H9 (cell line): ENCODE measurements around the gene COL4A6. TPM values are rescaled to one million over a fixed set of nuclear protein-coding genes. Genes with fewer than 3 reads are reported as not detected.
"Not testable (repeated sequence)": the region's sequence is repeated elsewhere in the genome, so short reads cannot be mapped to it uniquely, and the experiment has no call there.

ENCODE experiments used
- DNase-seq: peaks from one replicate; pipeline ENCODE4 v3.0.0-alpha.2; 2017
- H2AFZ ChIP-seq: one replicate; pipeline ENCODE4 v1.6.1; 2013; ENCODE audit warnings: mild to moderate bottlenecking, low read length, control low read depth, moderate library complexity
- H2AK5ac ChIP-seq: 2 replicates; pipeline ENCODE4 v1.6.1; 2013; ENCODE audit warnings: low read length, control low read depth, mixed read lengths; ENCODE audit not compliant: insufficient read length
- H2BK120ac ChIP-seq: one replicate; pipeline ENCODE4 v1.6.1; 2013; ENCODE audit warnings: low read depth, mild to moderate bottlenecking, low read length, control low read depth, inconsistent platforms; ENCODE audit not compliant: poor library complexity, severe bottlenecking
- H2BK12ac ChIP-seq: 2 replicates; pipeline ENCODE4 v1.6.1; 2013; ENCODE audit warnings: low read length, control low read depth, mixed read lengths, low read depth; ENCODE audit not compliant: insufficient read length
- H2BK15ac ChIP-seq: 2 replicates; pipeline ENCODE4 v1.6.1; 2013; ENCODE audit warnings: low read depth, low read length, control low read depth
- H2BK20ac ChIP-seq: one replicate; pipeline ENCODE4 v1.6.1; 2013; ENCODE audit warnings: low read depth, mild to moderate bottlenecking, low read length, control low read depth, inconsistent platforms; ENCODE audit not compliant: poor library complexity, severe bottlenecking
- H2BK5ac ChIP-seq: 2 replicates; pipeline ENCODE4 v1.6.1; 2013; ENCODE audit warnings: low read length, control low read depth, mixed read lengths; ENCODE audit not compliant: insufficient read length
- H3K14ac ChIP-seq: 2 replicates; pipeline ENCODE4 v1.6.1; 2013; ENCODE audit warnings: low read length, control low read depth; ENCODE audit not compliant: insufficient read depth
- H3K18ac ChIP-seq: 2 replicates; pipeline ENCODE4 v1.6.1; 2013; ENCODE audit warnings: low read depth, mild to moderate bottlenecking, mixed read lengths, low read length, control low read depth; ENCODE audit not compliant: insufficient read length
- H3K23ac ChIP-seq: 2 replicates; pipeline ENCODE4 v1.6.1; 2013; ENCODE audit warnings: low read length, control low read depth, mixed read lengths, low read depth; ENCODE audit not compliant: insufficient read length
- H3K23me2 ChIP-seq: 2 replicates; pipeline ENCODE4 v1.6.1; 2013; ENCODE audit warnings: low read depth, mild to moderate bottlenecking, mixed read lengths, low read length, control low read depth; ENCODE audit not compliant: insufficient read length, poor library complexity, severe bottlenecking
- H3K27ac ChIP-seq: 2 replicates; pipeline ENCODE4 v1.5.1; 2013; ENCODE audit warnings: low read length, control low read depth, mixed read lengths, low read depth; ENCODE audit not compliant: insufficient read length
- H3K27me3 ChIP-seq: 2 replicates; pipeline ENCODE4 v1.6.1; 2013; ENCODE audit warnings: low read length, control low read depth, inconsistent platforms; ENCODE audit not compliant: insufficient read depth
- H3K4ac ChIP-seq: 2 replicates; pipeline ENCODE4 v1.6.1; 2013; ENCODE audit warnings: low read depth, mild to moderate bottlenecking, control low read depth, inconsistent platforms, low read length, moderate library complexity
- H3K4me1 ChIP-seq: 2 replicates; pipeline ENCODE4 v1.6.1; 2013; ENCODE audit warnings: low read length, control low read depth, inconsistent platforms; ENCODE audit not compliant: insufficient read depth
- H3K4me2 ChIP-seq: 2 replicates; pipeline ENCODE4 v1.6.1; 2013; ENCODE audit warnings: low read length, control low read depth, mixed read lengths; ENCODE audit not compliant: insufficient read length, insufficient read depth
- H3K56ac ChIP-seq: 2 replicates; pipeline ENCODE4 v1.6.1; 2013; ENCODE audit warnings: low read depth, mild to moderate bottlenecking, mixed read lengths, low read length, control low read depth; ENCODE audit not compliant: insufficient read length
- H3K79me1 ChIP-seq: 2 replicates; pipeline ENCODE4 v1.6.1; 2013; ENCODE audit warnings: low read depth, mild to moderate bottlenecking, moderate library complexity, low read length, control low read depth, inconsistent platforms; ENCODE audit not compliant: insufficient read depth, poor library complexity, severe bottlenecking
- H3K79me2 ChIP-seq: 2 replicates; pipeline ENCODE4 v1.6.1; 2013; ENCODE audit warnings: low read length, control low read depth, inconsistent platforms; ENCODE audit not compliant: insufficient read depth
- H3K9ac ChIP-seq: 2 replicates; pipeline ENCODE4 v1.6.1; 2013; ENCODE audit warnings: low read length, control low read depth, mixed read lengths; ENCODE audit not compliant: insufficient read length; ENCODE audit errors: extremely low read depth
- H3K9me3 ChIP-seq: one replicate; pipeline ENCODE4 v1.6.1; 2013; ENCODE audit warnings: low read depth, low read length, inconsistent platforms; ENCODE audit not compliant: control insufficient read depth
- H3T11ph ChIP-seq: one replicate; pipeline ENCODE4 v1.6.1; 2013; ENCODE audit warnings: mild to moderate bottlenecking, low read length, control low read depth, inconsistent platforms
- H4K20me1 ChIP-seq: one replicate; pipeline ENCODE4 v1.6.1; 2013; ENCODE audit not compliant: control insufficient read depth, insufficient read length, insufficient read depth
- H4K5ac ChIP-seq: 2 replicates; pipeline ENCODE4 v1.6.1; 2013; ENCODE audit warnings: low read depth, mild to moderate bottlenecking, mixed read lengths, low read length, control low read depth; ENCODE audit not compliant: insufficient read length
- H4K8ac ChIP-seq: replicated peaks from 2 replicates; pipeline ENCODE4 v1.6.1; 2013; ENCODE audit warnings: low read length, control low read depth, mixed read lengths, low read depth; ENCODE audit not compliant: insufficient read length
- H4K91ac ChIP-seq: 2 replicates; pipeline ENCODE4 v1.6.1; 2013; ENCODE audit warnings: low read depth, mild to moderate bottlenecking, moderate library complexity, mixed read lengths, low read length, control low read depth; ENCODE audit not compliant: insufficient read length
- H3K27ac Mint-ChIP-seq, 3 experiments: 2 replicates in 2 of 3; 3 replicates in 1 of 3; pipeline ENCODE4 v1.8.0; 2020 to 2021; ENCODE audit warnings: mixed read lengths in 3 of 3, mild to moderate bottlenecking in 1 of 3, moderate library complexity in 1 of 3
- H3K27me3 Mint-ChIP-seq: 2 replicates; pipeline ENCODE4 v1.8.0; 2021; ENCODE audit warnings: low read depth, mild to moderate bottlenecking, moderate library complexity, mixed read lengths
- H3K36me3 Mint-ChIP-seq, 3 experiments: 2 replicates in 2 of 3; 3 replicates in 1 of 3; pipeline ENCODE4 v1.8.0; 2020 to 2021; ENCODE audit warnings: low read depth in 3 of 3, mixed read lengths in 3 of 3; ENCODE audit not compliant: insufficient read depth in 1 of 3
- H3K4me1 Mint-ChIP-seq, 2 experiments: 2 replicates each; pipeline ENCODE4 v1.8.0; 2020; ENCODE audit warnings: mixed read lengths in 2 of 2
- H3K4me3 Mint-ChIP-seq, 2 experiments: 2 replicates in 1 of 2; 3 replicates in 1 of 2; pipeline ENCODE4 v1.8.0; 2020 to 2021; ENCODE audit warnings: mild to moderate bottlenecking in 2 of 2, mixed read lengths in 2 of 2, moderate library complexity in 1 of 2
- H3K9me3 Mint-ChIP-seq, 2 experiments: 2 replicates in 1 of 2; 3 replicates in 1 of 2; pipeline ENCODE4 v1.8.0; 2020; ENCODE audit warnings: mild to moderate bottlenecking in 2 of 2, mixed read lengths in 2 of 2, moderate library complexity in 1 of 2
- CTCF ChIP-seq: fragments of 200-600 bp; sonication (generic); conservative IDR thresholded peaks from 3 replicates; pipeline ENCODE4 v1.8.0; 2021; ENCODE audit warnings: antibody characterized with exemption, mild to moderate bottlenecking
- WGBS: extraction: QIAGEN DNeasy Blood & Tissue Kit; methylation state at CpG from one replicate; pipeline ENCODE4 v1.1.7; 2013; ENCODE audit warnings: missing lambda C conversion rate, low lambda C conversion rate, mixed read lengths; ENCODE audit not compliant: insufficient read length; ENCODE audit errors: extremely low coverage; 5-methylcytosine and 5-hydroxymethylcytosine counted together
- total RNA-seq: library from RNA; stranded (reverse); gene quantifications from 2 replicates; pipeline ENCODE4 v1.2.1, GENCODE V29; 2021

The COL4A6 gene
- total RNA-seq, 1 experiment from 2014 or later, result 16.7 TPM

GRCh38 chrX:108380222-108380621 lies 58.0 kb downstream of the COL4A6 start:
- WGBS, result no CpG with 5 or more reads among the region's 2 CpGs
- no peak overlapping the region for H3K9ac ChIP-seq
- no peak overlapping the region for H3K14ac ChIP-seq
- H3T11ph ChIP-seq, result no peak overlapping the region
- H4K20me1 ChIP-seq, result no peaks in the 10 kb centered on the region
- no peak overlapping the region for H2BK12ac ChIP-seq
- H2BK15ac ChIP-seq, result no peak overlapping the region
- H3K4ac ChIP-seq, result no peak overlapping the region
- no peaks in the 10 kb centered on the region for H3K79me2 ChIP-seq
- no peak overlapping the region for H2BK20ac ChIP-seq
- H3K23me2 ChIP-seq, result no peaks in the 10 kb centered on the region
- Mint-ChIP-seq H3K36me3 (no peaks in the 10 kb centered on the region; a peak in 1 of 7 replicates), H3K4me3 (no peak overlapping the region), H3K27ac (no peak overlapping the region), H3K9me3 (no peaks in the 10 kb centered on the region), H3K4me1 (peaks cover 20 to 33% of the 10 kb centered on the region in 2 experiments), H3K27me3 (no peaks in the 10 kb centered on the region)
- H3K9me3 ChIP-seq, result no peaks in the 10 kb centered on the region
- TF ChIP-seq CTCF, result no peak
- no peak for DNase-seq
- H3K79me1 ChIP-seq, result no peaks in the 10 kb centered on the region
- no peak overlapping the region for H3K27ac ChIP-seq
- H2AFZ ChIP-seq, result no peak overlapping the region
- H4K5ac ChIP-seq, result no peak overlapping the region
- H4K8ac ChIP-seq, result no peak overlapping the region
- no peak overlapping the region for H3K4me2 ChIP-seq
- H3K18ac ChIP-seq, result no peak overlapping the region
- H2AK5ac ChIP-seq, result no peak overlapping the region
- H3K23ac ChIP-seq, result no peak overlapping the region
- no peak overlapping the region for H2BK5ac ChIP-seq
- H3K27me3 ChIP-seq, result no peaks in the 10 kb centered on the region
- peaks cover 3% of the 10 kb centered on the region; the same call in 1 of the 2 replicates for H3K4me1 ChIP-seq
- H2BK120ac ChIP-seq, result no peak overlapping the region
- H3K56ac ChIP-seq, result no peak overlapping the region
- H4K91ac ChIP-seq, result no peak overlapping the region

- not testable (repeated sequence) for H3K4me2 ChIP-seq, H3K18ac ChIP-seq, H2BK12ac ChIP-seq, H3K23ac ChIP-seq, H3K56ac ChIP-seq, H3T11ph ChIP-seq, H2BK120ac ChIP-seq, H3K23me2 ChIP-seq, H4K20me1 ChIP-seq, H3K9me3 Mint-ChIP-seq, H2AFZ ChIP-seq, H3K9ac ChIP-seq, H4K8ac ChIP-seq, H2AK5ac ChIP-seq, H3K79me1 ChIP-seq, H4K5ac ChIP-seq, H2BK15ac ChIP-seq, H3K36me3 Mint-ChIP-seq, H4K91ac ChIP-seq, H3K27me3 Mint-ChIP-seq, DNase-seq, H3K4me1 ChIP-seq, H3K14ac ChIP-seq, H3K4ac ChIP-seq, H3K27me3 ChIP-seq, H2BK5ac ChIP-seq, H3K9me3 ChIP-seq, H3K79me2 ChIP-seq, H3K27ac ChIP-seq, H2BK20ac ChIP-seq
- Mint-ChIP-seq H3K27ac (peak overlapping the region; percentile 15 to 87 (median 40); a peak in 3 of 7 replicates), H3K4me3 (peak overlapping the region in 1 of 2 experiments; percentile 8; a peak in 1 of 5 replicates), H3K4me1 (peaks cover 44 to 49% of the 10 kb centered on the region in 2 experiments)
- no CpG with 5 or more reads among the region's 11 CpGs for WGBS
Measured at GRCh38 chrX:108376821-108377220, 61.4 kb downstream of the COL4A6 start.
